Tibial nerve (tissue), 3 donors: ENCODE data around the gene NOTCH3.

ENCODE experiments used
- CTCF ChIP-seq, 5 experiments: fragments of 200-600 bp in 3 of 5; fragments of 450-650 bp in 2 of 5; sonication (generic) in 3 of 5; IDR thresholded peaks; one replicate each; pipeline ENCODE4 v1.5.1; 2016 to 2019; ENCODE audit warnings: antibody characterized with exemption in 5 of 5, mild to moderate bottlenecking in 3 of 5, moderate library complexity in 2 of 5
- POLR2A ChIP-seq, 2 donors: fragments of 450-650 bp; IDR thresholded peaks; one replicate each; pipeline ENCODE4 v1.6.1; 2017; ENCODE audit warnings: antibody characterized with exemption in 2 of 2, mild to moderate bottlenecking in 2 of 2, moderate library complexity in 2 of 2

GRCh38 chr19:15212711-15213110, 11.9 kb upstream of the NOTCH3 start:
- TF ChIP-seq POLR2A (IDR thresholded peaks at IDR 0.05) (no peak), CTCF (IDR thresholded peaks at IDR 0.05) (no peak)
